HG03565 (cell line): ENCODE measurements around the gene P2RY11.

Source experiments
- ATAC-seq: cut with Tn5 transposase; IDR thresholded peaks from one replicate; pipeline ENCODE4 v1.9.1; 2021; ENCODE audit warnings: mild to moderate bottlenecking, moderate library complexity; ENCODE audit not compliant: unreplicated experiment

P2RY11 gene

DNA sequence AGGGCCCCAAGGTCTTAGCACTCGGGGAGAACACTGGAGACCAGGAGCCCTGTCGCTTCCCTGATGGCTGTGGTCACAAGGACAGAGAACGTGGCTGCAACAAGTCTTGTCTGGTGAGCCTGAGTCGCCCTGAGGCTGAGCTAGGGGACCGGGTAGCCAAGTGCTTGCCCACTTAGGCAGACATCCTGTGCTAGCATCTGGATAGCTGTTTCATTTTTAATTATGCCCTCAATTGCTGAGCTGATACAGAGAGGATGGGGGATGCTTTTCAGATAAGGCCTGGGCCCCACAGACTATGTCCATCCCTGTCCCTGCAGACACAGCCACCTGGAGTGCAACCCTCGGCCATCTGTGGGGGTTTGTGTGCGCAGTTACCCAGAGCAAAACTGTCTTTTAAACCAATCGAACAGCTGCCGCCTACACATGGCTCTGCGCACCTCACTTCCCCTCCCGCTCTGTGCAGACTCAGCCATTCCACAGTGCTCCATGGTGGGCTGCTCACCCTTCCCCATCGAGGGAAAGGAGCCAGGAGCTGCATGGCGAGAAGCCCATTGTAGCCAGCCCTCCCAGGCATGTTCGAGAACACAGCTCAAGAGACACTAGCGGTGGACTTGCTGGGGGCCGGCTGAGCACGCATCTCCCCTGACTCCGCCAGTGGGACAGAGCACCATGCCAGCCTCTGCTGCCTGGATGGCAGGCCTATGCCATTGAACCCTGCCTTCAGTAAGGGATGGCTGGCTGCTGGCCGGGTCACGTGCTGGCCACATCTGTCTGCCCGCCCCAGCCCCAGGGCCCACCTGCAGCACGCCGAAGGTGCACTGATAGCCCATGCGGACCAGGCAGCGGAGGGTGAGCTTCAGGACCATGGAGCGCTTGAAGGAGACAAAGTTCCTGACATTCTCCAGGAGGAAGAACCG lies 27.6 kb downstream of the P2RY11 start:
- no peak for ATAC-seq

DNA sequence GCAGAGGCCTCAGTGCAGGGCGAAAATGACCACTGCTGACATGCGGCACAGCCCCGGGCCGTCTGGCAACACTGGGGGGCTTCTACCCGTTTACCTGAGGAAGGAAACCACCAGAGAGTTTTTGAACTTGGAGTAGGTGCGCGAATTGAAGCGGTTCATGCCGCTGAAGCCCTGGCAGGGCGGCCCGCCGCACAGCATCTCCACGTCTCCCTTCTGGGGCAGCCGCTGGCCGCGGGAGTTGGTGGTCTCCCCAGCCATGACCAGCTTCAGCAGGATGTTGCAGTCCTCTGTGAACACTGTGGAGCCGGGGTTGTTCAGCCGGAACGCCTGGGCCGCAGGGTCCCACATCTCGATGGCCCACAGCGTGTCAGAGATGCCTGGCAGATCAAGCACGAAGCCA lies 28.5 kb downstream of the P2RY11 start:
- no peak for ATAC-seq

DNA sequence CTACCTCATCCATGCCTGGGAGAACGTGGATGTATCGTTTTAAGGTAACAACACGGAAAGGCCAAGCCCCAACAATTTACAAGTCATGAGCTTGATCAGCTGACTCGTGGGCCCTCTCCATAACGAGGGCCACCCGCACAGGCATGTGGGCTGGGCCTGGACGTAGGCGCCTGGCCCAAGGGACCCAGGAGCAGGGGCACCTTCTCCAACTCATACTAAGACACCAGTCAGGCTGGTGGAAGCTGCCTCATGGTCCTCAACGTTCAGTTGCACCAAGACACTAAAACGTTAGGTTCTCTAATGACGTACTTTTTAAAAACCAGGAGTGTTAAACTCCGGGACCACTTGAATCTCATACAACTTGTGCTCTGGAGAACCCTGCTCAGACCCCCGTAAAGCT lies 30.0 kb downstream of the P2RY11 start:
- no peak for ATAC-seq

DNA sequence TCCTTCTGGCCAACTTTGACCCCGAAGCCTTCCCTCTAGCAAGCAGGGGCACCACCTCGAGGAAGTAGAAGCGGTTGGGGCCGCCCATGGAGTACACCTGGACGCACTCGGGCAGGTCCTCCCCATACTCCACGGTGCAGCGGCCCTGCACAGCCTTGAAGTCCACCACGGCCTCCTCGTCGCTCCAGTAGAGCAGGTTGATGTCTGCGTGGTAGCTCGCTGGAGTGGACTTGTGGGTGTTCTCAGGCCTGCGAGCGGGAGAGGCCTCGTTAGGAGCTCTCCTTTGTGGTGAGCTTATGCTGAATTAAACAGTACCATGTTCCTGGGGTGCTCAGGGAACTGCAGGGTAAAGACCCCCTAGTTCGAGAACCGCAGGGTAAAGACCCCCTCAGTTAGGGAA lies 30.5 kb downstream of the P2RY11 start:
- no peak for ATAC-seq

DNA sequence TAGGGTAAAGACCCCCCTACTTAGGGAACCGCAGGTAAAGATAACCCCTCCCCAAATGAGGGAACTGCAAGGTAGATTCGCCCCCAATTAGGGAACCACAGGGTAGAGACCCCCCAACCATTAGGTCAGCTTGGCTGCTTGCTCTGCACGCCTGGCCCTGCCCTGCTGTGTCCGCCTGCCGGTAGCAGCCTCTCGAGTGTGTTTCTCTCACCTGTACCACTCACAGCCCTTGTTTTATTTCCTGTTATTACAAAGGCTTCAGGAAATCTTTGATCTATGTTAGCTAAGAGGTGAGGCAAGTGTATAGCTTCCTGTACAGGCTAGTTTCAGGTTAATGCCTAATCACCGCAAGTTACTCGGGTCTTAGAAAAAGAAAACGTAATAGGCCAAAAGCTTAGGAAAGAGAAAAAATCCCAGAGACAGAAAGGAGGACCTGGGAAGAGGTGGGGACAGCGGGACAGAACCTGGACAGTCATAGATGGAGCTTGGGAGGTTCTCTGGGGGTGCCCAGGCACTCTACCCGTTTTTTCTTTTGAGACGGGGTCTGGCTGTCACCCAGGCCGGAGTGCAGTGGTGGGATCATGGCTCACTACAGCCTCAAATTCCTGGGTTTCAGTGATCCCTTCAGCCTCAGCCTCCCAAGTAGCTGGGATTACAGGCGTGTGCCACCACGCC lies 31.3 kb downstream of the P2RY11 start:
- ATAC-seq, result no peak

DNA sequence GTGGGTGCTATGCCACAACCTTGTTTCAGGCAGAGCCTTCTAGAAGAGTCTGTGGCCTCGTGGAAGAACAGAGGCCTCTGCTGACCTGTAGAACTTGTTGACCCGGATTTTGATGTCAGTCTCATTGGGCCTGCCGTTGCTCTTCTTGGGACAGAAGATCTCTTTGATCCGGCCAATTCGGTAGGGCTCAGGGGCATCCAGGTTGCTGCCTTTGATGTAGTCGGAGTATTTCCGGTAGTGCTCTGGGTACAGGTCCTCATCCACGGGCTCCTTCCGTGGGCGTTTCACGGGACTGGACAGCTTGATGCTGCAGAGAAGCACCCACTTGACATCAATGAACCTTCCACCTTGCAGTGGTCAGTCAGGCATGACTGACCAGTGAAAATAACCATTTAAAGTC lies 32.2 kb downstream of the P2RY11 start:
- ATAC-seq, result no peak

DNA sequence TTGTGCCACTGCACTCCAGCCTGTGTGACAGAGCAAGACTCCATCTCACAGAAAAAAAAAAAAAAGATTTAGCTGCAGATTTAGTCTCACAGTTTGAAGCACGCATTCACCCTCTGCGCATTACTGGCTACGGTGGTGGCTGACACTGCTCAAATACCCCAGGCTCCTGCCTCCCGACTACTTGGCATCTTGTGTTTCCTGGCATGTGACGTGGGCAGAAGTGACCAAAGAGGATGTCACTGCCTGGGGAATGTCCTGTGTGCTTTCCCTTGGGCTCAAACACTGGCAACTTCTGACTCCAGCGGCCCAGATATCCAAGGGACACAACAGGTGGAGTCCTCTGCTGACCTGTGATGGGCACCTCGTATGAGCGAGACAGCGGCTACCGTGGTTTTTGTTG lies 32.9 kb downstream of the P2RY11 start:
- ATAC-seq, result no peak

DNA sequence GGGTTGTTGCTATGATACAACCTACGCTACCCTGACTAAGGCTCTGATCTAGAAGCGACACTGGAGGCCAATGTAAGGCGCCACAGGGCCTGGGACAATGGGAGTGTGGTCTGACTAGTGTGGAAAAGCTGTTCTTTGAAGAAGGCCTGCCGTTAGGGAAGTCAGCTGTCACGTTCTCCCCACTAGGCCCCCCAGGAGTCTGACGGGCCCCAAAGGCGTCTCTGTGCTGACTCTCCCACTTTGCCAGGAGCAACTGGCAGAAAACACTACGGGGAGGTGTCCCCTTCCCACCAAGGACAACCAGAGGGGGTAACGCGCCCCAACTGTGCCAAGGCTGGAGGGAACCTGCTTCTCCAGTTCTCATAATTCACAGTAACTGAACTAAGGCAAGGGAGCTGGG lies 33.5 kb downstream of the P2RY11 start:
- ATAC-seq, result no peak

DNA sequence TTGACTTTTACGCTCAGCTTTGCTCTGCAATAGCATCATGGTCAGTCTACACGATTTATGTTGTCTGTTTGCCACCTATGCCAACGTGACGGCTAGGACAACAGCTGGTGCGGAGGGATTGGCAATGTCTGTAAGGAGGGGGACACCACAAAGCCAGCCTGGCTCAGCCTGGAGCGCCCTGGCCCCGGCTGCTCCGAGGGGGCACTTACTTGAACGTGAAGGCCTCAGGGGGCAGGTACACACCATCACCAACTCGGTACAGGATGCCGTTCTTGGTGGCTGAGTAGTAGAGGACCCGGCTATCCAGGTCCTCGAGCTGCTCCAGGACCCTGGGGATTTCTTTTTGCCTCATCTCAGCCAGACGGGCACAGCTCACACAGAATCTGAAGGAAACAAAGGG lies 34.6 kb downstream of the P2RY11 start:
- no peak for ATAC-seq

DNA sequence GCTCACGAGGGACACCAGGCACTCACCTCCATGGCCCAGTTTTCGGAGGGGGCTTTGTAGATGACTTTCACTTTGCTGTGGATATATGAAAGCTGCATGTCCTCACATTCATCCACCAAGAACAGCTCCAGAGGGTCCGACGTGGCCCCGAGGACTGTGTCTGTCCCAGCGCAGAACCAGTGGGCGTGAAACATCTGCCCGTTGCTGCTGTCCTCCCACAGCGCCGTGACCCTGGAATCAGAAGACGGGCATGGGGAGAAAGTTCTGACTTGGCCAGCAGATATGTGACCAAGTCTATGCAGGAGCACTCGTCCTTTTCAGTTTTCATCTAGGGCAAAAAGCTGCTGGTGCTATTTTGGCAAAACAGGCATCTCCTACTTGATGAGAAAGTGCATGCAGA lies 37.9 kb downstream of the P2RY11 start:
- ATAC-seq, result no peak

DNA sequence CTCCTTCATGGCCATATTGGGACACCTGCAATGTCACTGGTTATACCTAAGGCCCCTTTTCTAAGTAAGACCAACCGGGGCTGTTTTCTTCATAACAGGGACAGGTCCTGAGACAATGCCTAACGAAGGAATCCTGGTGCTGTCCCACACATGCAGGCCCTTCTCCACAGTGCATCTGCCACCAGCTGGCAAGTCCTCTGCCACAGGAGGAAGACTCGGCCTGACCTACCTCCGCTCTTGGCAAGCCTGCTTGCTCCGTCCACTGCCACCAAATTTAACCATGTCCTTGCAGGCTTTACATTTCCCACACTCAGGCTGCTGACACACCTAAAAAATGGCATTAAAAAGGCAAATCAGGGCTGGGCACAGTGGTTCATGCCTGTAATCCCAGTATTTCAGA lies 40.0 kb downstream of the P2RY11 start:
- ATAC-seq, result no peak

DNA sequence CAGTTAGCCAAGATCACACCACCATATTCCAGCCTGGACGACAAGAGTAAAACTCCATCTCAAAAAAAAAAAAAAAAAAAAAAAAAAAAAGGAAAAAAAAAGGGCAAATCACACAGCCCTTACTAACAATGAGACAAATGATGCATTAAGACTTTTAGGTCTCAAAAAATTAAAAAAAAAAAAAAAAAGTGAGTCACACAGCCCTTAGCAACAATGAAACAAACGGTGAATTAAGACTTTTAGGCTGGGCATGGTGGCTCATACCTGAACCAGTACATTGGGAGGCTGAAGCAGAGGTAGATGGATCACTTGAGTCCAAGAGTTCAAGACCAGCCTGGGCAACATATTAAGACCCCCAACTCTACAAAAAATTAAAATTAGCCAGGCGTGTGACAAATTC lies 40.6 kb downstream of the P2RY11 start:
- no peak for ATAC-seq

DNA sequence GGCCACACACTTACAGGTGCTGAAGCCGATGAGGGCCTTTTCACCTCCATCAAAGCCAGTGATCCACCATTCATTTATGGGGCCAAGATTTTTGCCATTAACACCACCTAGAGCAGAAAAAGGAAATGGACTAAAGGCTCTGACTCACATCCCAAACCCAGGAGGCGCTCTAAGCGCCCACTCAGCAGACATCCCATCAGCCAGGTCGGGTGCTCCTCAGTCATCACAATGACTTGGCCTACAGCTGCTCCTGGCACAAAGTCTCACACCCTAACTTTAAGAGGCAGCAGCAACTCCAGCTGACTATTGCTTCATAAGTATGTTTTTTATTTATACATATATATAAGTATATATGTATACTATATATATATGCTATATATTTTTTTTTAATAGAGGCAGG lies 44.3 kb downstream of the P2RY11 start:
- no peak for ATAC-seq

DNA sequence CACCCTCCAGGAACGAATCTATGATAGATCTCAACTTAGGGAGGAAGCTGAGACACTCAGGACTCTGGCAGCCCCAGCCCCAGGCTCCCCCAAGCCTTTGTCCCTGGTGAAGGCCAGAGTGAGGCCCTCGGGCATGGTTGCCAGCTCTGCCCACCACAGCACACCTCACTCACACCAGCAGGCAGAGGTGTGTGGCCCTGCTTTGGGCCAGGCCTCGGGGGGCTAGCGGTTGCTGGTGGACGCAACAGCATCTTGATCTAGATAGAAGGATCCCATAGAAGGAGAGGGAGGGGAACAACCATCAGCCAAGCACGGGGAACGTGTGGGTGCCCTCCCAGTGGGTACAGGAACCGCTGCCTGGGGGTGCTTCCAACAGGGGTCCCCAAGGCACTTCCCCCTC lies 46.6 kb downstream of the P2RY11 start:
- ATAC-seq, result no peak

DNA sequence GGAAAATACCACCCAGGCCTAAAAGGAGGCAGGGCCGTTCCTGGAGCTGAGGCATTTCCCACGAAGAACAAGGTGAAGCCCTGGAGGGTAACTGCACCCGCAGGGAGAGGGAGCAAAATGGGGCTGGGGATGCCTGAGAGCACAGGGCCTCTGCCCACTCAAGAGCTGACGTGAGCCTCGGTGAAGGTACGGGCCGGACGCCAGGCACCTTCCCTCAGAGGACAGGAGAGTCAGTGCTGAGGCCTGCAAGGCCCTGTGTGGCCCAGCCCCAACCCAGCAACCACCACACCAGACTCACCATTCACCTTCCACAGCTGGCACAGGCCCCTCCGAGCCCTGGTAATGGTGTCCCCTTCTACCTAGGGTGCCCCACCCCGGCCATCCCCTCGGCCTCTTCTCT lies 47.0 kb downstream of the P2RY11 start:
- ATAC-seq, result no peak

DNA sequence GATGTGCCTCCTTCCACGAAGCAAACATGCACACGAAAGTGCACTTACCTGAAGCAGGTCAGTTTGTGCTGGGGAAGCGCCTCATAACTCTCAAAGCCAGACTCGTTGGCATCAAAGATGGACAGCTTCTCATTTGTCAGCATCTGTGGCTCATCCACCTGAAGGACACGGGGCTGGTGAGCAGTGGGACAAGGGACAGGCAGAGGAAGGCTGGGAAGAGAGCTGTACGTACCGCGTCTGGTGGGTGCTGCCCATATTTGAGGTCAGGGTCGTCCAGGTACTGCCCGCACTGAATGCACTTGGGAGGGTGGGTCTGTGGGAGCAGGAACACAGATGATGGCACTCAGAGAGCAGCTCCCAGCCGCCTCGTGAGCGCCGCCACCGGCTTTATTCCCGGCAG lies 48.1 kb downstream of the P2RY11 start:
- no peak for ATAC-seq

DNA sequence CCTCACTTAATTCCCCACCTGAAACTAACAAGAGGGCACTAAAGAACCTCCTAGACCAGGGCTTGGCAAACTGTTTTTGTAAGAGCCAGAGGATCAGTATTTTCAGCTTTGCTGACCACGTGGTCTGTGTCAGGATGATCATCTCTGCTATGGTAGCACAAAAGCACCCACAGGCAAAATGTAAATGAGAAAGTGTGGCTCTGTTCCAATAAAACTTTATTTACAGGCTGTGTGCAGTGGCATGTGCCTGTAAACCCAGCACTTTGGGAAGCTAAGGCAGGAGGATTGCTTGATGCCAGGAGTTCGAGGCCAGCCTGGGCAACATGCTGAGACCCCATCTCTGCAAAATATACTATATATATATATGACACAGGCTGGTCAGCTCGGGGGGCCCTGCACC lies 52.0 kb downstream of the P2RY11 start:
- no peak for ATAC-seq
